Activated CD8-positive, alpha-beta memory T cell treated with anti-CD3 and anti-CD28 coated beads, Interleukin-2, amount 50 U/mL, for 24 hours (primary cell): ENCODE measurements around the gene AGRN.
"Not testable (repeated sequence)": the region's sequence is repeated elsewhere in the genome, so short reads cannot be mapped to it uniquely, and the experiment has no call there.

ENCODE experiments used
- DNase-seq: peaks from one replicate; pipeline ENCODE4 v3.0.0-alpha.2; 2020; ENCODE audit errors: extremely low read depth

AGRN gene

DNA sequence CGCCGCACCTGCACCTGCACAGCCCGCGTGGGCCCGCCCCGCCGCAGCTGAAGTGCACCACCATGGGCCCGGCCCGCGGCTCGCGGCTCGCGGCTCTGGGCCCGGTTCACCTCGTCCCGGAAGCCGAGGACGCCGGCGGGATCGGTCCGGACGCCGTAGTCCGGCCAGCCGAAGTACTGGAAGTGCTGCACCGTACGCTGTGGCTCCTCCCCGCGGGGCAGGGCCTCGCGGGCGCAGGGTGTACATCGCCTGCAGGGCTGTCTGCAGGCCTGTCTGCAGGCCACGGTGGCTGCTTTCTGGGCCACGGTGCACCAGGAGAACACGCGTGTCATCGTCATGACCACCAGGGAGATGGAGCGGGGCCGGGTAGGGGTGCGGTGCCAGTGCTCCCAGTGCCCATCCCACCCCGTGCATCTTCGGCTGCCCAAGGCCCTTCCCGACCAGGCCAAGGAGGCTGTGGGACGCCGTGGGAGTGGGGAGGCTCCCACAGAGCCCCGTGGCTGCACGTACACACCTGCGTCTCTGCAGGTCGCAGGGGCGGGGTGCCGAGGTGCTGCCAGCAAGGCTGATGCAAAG lies 47.5 kb downstream of the AGRN start:
- no peak for DNase-seq

DNA sequence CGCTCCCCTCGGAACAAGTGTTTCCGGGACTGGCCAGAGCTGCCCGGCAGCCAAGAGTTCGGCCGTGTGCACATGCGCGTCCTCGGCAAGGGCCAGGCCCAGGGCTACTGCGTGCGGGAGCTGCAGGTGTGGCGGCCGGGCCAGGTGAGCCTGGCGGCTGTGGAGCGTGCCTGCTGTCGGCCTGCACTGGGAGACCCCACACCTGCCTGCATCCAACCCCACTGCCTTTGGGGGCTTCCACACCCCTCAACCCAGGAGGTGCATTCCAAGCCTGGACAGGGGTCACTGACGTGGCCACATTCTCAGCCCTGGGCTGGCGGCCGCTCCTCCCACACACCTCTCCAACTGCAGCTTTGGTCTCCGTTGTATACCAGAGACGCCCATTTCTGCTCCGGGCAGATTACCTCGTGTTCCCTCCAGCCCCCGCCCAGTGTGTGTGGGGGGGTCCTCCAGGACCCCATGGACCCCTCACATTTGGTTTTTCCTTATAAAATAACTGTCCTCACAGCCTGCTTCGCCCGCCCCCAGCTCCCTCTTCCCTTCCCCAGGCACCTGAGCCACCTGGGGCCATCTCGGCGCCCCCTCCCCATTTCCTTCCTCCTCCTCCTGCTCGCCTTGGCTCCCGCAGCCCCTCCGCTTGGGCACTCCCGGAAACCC lies 48.1 kb downstream of the AGRN start:
- no peak for DNase-seq

GRCh38 chr1:1068517-1069055 lies 48.7 kb downstream of the AGRN start:
- no peak for DNase-seq

DNA sequence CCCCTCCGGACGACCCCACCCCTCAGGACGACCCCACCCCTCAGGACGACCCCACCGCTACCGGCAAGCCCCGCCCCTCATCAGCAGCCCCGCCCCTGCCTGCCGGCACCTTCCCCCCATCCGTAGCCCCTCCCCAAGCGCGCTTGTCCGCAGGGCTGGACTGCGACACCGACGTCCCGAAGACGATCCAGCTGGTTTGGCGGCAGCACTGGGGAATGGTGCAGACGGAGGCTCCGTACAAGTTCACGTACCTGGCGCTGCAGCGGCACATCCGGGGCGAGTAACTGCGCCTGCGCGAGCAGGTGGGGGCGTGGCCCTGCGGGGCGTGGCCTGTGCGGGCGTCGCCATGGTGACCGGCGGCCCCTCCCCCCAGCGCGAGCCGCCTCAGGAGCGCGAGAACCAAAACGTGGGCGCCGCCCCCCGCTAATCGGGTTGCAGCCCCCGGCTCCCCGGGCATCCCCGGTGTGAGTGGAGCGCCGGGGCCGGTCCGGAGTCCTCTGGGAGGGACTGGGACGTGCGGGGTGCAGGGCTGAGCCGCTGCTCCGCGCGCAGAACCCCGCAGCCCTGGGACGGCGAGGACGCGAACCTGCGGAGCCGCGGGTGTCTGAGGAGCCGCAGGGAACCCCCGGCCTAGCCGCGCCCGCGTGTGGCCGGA lies 49.3 kb downstream of the AGRN start:
- peak; percentile 52 for DNase-seq

DNA sequence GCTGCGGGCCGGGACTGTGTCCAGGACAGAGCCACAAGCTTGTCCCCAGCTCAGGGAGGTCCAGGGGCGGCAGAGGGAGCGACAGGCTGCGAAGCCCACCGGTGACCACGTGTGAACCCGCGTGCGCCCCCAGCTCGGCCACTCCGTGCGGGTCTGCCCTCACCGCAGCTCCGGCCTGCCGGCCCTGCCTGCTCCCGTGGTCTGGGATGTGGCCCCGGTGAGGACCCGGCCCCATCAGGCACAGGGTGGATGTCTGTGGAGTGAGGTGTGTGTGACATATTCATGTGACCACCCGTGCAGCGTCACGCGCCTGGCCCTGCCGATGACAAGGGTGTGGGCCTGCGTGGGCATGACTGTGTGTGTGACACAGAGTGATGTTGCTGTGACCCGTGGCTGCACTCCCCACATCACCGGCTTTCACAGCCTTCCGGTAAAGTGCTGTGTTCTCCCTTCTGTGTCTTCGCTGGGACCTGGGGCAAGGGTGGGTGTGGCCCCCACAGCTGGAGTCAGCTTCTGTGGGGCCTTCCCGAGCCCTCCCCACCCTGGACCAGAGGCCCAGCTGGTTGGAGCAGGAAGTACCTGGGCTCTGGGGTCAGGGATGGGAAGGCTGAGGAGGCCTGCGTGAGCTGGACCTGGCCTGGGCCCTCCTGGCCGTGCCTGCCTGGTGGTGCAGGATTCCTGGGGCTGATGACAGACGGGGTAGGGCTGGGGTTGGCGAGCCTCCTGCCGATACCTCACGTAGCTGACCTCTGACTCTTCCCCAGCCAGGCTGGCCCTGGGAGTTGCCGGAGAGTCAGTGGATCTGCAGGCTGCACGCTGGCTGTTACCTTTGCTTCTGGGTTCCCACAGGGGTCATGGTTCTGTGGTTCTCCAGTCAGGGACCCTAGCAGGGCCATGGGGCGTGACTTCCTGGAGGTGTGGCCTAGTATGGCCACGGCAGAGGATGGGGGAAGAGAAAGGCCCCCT lies 50.1 kb downstream of the AGRN start:
- DNase-seq = no peak

- no peak for DNase-seq
These were observed 51.8 kb downstream of the AGRN start for GRCh38 chr1:1071486-1072298.

GRCh38 chr1:1072299-1072848 lies 52.5 kb downstream of the AGRN start:
- no peak for DNase-seq

GRCh38 chr1:1072849-1073742 lies 53.2 kb downstream of the AGRN start:
- DNase-seq = no peak

GRCh38 chr1:1073743-1074587 lies 54.0 kb downstream of the AGRN start, which contains the start of gene RNF223:
TSS of gene RNF223 (minus strand) at chr1:1074306. CDS start at chr1:1072566, 1,740 bp downstream.
- no peak for DNase-seq

DNA sequence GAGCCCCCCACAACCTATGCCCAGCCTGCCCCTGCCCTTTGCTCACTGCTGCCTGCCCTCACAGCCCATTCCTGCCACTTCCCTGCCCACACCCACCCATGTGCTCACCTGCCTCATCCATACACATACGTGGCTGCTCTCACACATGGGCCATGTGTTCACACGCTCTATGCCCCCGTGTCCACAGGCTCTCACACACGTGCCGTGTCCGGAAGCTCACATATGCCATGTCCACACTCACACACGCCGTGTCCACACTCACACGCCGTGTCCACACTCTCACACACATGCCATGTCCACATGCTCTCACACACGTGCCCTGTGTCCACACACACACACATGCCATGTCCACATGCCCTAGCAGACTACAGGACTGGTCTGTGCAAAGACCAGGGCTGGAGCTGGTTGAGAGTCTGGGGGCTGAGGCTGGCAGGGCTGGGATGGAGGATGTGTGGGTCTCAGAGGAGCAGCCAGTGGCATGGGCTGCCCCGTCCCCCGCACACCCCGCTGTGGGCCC lies 54.8 kb downstream of the AGRN start:
- DNase-seq = no peak

- no peak for DNase-seq
These were observed 55.4 kb downstream of the AGRN start for GRCh38 chr1:1075148-1075935.

- DNase-seq = not testable (repeated sequence)
These were observed 57.5 kb downstream of the AGRN start for GRCh38 chr1:1077396-1077795.

DNA sequence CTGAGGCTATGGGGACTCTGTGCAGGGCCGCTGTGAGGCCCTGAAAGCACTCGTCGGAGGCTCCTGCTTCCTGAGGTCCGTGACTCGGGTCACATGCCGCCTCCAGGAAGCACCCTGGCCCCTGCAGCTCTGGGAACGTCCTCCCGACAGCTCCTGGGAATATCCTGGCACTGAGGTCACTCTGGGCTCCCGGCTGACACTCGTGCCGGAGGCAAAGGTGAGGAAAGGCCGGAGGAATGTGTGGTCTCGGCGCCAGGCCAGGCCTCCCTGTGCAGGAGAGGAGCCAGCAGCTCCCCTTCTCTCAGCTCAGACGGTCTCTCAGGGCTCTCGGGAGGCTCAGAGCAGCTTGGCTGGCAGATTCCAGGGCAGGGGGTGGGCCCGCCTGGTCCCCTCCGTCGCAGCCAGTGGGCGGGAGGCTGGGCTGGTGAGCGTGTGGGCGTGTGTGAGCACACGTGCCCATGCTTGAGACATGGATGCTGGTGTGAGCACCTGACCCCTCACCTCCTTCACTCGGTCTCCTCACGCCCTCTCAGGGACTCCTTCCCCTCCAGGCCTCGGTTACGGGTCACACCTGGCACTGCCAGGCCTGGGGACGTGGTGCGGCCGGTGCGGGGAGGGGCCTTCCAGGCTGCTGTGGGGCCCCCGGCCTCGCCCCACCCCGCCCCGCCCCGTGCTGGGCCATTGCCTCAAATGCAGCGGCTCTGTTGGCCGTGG lies 59.6 kb downstream of the AGRN start:
- DNase-seq = no peak

GRCh38 chr1:1080122-1080757 lies 60.3 kb downstream of the AGRN start:
- no peak for DNase-seq

GRCh38 chr1:1080951-1081310 lies 61.0 kb downstream of the AGRN start:
- no peak for DNase-seq
